ENCODE results near the gene ZNF629.
A peak's percentile ranks its signal among the peaks of the same experiment; 100 is the strongest.

ZNF629 gene

GRCh38 chr16:30786115-30786935 is 680 bp downstream of the ZNF629 start:
- ChIA-PET POLR2A (interaction anchor here (0.5 to 22.0 kb wide), 16 partner anchors 9 to 156 kb away, joined by 3 to 599 read pairs (median 5); partner anchors contain the start of gene PHKG2), CTCF (interaction anchor here (0.6 kb wide), 3 partner anchors 19 to 754 kb away, joined by 3 to 4 read pairs (median 3); no protein-coding TSS in a partner anchor)
- DNase-seq (ENCODE audit: extremely low spot score): peak; percentile 86
- TF ChIP-seq L3MBTL2 (conservative IDR thresholded peaks at IDR 0.05) (peak; percentile 72), TARDBP (IDR thresholded peaks at IDR 0.05) (no peak), NFRKB (IDR thresholded peaks at IDR 0.05) (0 out of 2 replicates have a peak, but pooled peaks have one; percentile 28)

- CTCF ChIA-PET: interaction anchor here (1.0 kb wide), 1 partner anchor 14 kb away, joined by 3 read pairs; no protein-coding TSS in a partner anchor
- POLR2A ChIA-PET: interaction anchor here (0.7 to 22.0 kb wide), 6 partner anchors 8 to 39 kb away, joined by 3 to 599 read pairs (median 5); partner anchors contain the start of gene PHKG2
- DNase-seq (ENCODE audit: extremely low spot score): no peak
- TF ChIP-seq SUZ12 (IDR thresholded peaks at IDR 0.05) (no peak), L3MBTL2 (conservative IDR thresholded peaks at IDR 0.05) (no peak), ARNT (IDR thresholded peaks at IDR 0.05) (no peak), LEF1 (IDR thresholded peaks at IDR 0.05; ENCODE audit: borderline replicate concordance) (no peak), SP1 (IDR thresholded peaks at IDR 0.05) (no peak), FOXK2 (IDR thresholded peaks at IDR 0.05) (no peak), ZNF384 (IDR thresholded peaks at IDR 0.05) (no peak), TARDBP (IDR thresholded peaks at IDR 0.05) (no peak), CTBP1 (IDR thresholded peaks at IDR 0.05; ENCODE audit: borderline replicate concordance) (no peak), HDGF (IDR thresholded peaks at IDR 0.05; ENCODE audit: borderline replicate concordance) (no peak)
These were observed 1.6 kb downstream of the ZNF629 start for GRCh38 chr16:30785126-30786106.

GRCh38 chr16:30784215-30784614 is 2.8 kb downstream of the ZNF629 start:
- TF ChIP-seq BHLHE40 (IDR thresholded peaks at IDR 0.05; ENCODE audit: borderline replicate concordance): no peak
- no peak for TF ChIP-seq L3MBTL2 (conservative IDR thresholded peaks at IDR 0.05)
- no peak for TF ChIP-seq SUZ12 (IDR thresholded peaks at IDR 0.05)
- TF ChIP-seq HDGF (IDR thresholded peaks at IDR 0.05; ENCODE audit: borderline replicate concordance): no peak
- TF ChIP-seq SP1 (IDR thresholded peaks at IDR 0.05): no peak
- no peak for TF ChIP-seq FOXM1 (IDR thresholded peaks at IDR 0.05; ENCODE audit: borderline replicate concordance)
- no peak for TF ChIP-seq ELF4 (IDR thresholded peaks at IDR 0.05)
- TF ChIP-seq ARNT (IDR thresholded peaks at IDR 0.05): no peak
- TF ChIP-seq FOXA1 (IDR thresholded peaks at IDR 0.05): no peak
- no peak for DNase-seq (ENCODE audit: extremely low spot score)
- CTCF ChIA-PET: no interaction called here
- POLR2A ChIA-PET: interaction anchor here (0.8 to 22.0 kb wide), 5 partner anchors 9 to 61 kb away, joined by 3 to 599 read pairs (median 5); partner anchors contain the start of gene PHKG2

- DNase-seq (ENCODE audit: extremely low spot score): no peak
- CTCF ChIA-PET: no interaction called here
- TF ChIP-seq TARDBP (IDR thresholded peaks at IDR 0.05): no peak
- no peak for TF ChIP-seq FOXA1 (IDR thresholded peaks at IDR 0.05)
- TF ChIP-seq L3MBTL2 (conservative IDR thresholded peaks at IDR 0.05): no peak
- no peak for TF ChIP-seq ELF4 (IDR thresholded peaks at IDR 0.05)
- no peak for TF ChIP-seq LEF1 (IDR thresholded peaks at IDR 0.05; ENCODE audit: borderline replicate concordance)
- TF ChIP-seq BHLHE40 (IDR thresholded peaks at IDR 0.05; ENCODE audit: borderline replicate concordance): no peak
- TF ChIP-seq PKNOX1 (IDR thresholded peaks at IDR 0.05): no peak
- TF ChIP-seq NFRKB (IDR thresholded peaks at IDR 0.05): no peak
- TF ChIP-seq SP1 (IDR thresholded peaks at IDR 0.05): no peak
- TF ChIP-seq ARNT (IDR thresholded peaks at IDR 0.05): no peak
- TF ChIP-seq FOXM1 (IDR thresholded peaks at IDR 0.05; ENCODE audit: borderline replicate concordance): no peak
- no peak for TF ChIP-seq HDGF (IDR thresholded peaks at IDR 0.05; ENCODE audit: borderline replicate concordance)
- TF ChIP-seq ZNF384 (IDR thresholded peaks at IDR 0.05): no peak
- no peak for TF ChIP-seq FOXK2 (IDR thresholded peaks at IDR 0.05)
- no peak for TF ChIP-seq CTBP1 (IDR thresholded peaks at IDR 0.05; ENCODE audit: borderline replicate concordance)
- no peak for TF ChIP-seq SUZ12 (IDR thresholded peaks at IDR 0.05)
- POLR2A ChIA-PET: interaction anchor here (0.8 to 22.0 kb wide), 6 partner anchors 8 to 113 kb away, joined by 3 to 599 read pairs (median 4); partner anchors contain the start of genes CTF1 and PHKG2
These were observed 3.5 kb downstream of the ZNF629 start for GRCh38 chr16:30783280-30784109.

GRCh38 chr16:30782486-30783279 is 4.3 kb downstream of the ZNF629 start:
- ChIA-PET CTCF (interaction anchor here (0.8 to 1.2 kb wide), 3 partner anchors 25 to 119 kb away, joined by 3 to 4 read pairs (median 3); no protein-coding TSS in a partner anchor), POLR2A (interaction anchor here (0.7 to 22.0 kb wide), 9 partner anchors 8 to 114 kb away, joined by 3 to 599 read pairs (median 3); partner anchors contain the start of genes CTF1 and PHKG2)
- no peak for DNase-seq (ENCODE audit: extremely low spot score)
- no peak for TF ChIP-seq TARDBP (IDR thresholded peaks at IDR 0.05)
- TF ChIP-seq ELF4 (IDR thresholded peaks at IDR 0.05): no peak
- no peak for TF ChIP-seq HDGF (IDR thresholded peaks at IDR 0.05; ENCODE audit: borderline replicate concordance)
- TF ChIP-seq ARNT (IDR thresholded peaks at IDR 0.05): no peak
- TF ChIP-seq LEF1 (IDR thresholded peaks at IDR 0.05; ENCODE audit: borderline replicate concordance): no peak

Measured in HEK293T (cell line).